GM21825 (cell line): ENCODE data around the gene SCML1.
"Not testable (repeated sequence)": the region's sequence is repeated elsewhere in the genome, so short reads cannot be mapped to it uniquely, and the experiment has no call there.

Experiments
- ATAC-seq: cut with Tn5 transposase; IDR thresholded peaks from one replicate; pipeline ENCODE4 v1.9.1; 2021; ENCODE audit warnings: mild to moderate bottlenecking, moderate library complexity; ENCODE audit not compliant: unreplicated experiment

Gene SCML1

DNA sequence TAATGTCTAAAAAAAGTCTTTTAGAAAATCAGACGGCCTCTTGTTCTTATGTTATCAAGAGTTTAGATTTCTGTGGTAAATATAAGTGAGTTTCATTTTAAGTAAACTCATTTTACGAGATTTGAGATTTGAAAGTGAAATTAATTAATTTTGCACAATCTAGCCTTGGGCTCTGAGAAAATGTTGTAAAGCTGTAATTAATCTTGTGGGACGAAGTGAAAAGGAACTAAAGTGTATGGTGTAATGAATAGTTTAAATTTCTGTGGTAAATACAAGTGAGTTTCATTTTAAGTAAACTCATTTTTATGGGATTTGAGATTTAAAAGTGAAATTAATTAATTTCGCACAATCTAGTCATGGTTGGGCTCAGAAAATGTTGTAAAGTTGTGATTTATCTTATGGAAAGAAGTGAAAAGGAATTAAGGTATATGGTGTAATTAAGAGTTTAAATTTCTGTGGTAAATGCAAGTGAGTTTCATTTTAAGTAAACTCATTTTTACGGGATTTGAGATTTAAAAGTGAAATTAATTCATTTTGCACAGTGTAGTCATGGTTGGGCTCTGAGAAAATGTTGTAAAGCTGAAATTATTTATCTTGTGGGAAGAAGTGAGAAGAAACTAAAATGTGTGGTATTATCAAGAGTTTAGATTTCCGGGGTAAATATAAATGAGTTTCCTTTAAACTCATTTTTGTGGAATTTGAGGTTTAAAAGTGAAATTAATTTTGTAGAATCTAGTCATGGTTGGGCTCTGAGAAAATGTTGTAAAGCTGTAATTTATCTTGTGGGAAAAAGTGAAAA, 1.6 kb downstream of the SCML1 start:
- ATAC-seq: no peak

DNA sequence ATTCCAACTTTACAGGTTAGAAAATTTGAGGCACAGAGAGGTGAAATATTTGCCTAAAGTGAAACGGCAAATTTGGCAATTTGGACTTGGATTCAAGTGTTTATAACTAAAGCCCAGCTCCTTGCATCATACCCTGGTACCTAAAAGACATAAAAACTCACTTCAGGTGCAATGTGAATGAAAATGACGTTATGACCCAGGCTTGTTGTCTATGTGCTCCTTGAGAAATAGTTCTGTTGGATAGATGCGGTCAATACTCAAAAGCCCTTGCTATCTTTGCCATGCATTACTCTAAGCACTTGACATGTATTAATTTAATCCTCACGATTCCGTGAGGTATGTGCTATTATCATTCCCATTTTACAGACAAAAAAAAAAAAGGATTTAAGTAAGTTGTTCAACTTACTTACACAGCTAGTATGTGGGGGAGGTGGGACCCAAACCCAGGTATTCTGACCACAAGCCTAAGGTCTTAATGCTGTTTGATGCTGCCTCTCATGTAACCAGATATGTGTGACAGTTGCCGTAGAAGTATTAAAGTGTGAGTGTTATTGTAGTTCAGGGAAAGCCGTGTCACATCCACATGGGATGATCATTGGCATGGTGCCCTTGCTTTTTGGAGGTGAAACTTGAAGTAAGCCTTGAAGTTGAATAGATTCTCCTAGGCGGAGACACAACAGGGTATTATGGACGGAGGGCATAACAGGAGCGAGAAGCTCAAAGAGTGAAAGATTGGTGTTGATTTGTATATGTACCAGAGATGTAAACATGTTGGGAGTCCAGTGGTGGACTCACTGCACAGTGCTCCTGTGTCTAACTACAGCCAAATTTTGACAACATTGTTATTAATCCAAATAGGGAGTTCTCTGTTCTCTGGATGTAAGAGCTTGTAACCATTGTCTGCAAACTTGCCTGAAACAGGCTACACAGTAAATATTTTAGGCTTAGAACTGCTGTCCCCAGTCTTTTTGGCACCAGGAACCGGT, 3.1 kb downstream of the SCML1 start:
- ATAC-seq: no peak

DNA sequence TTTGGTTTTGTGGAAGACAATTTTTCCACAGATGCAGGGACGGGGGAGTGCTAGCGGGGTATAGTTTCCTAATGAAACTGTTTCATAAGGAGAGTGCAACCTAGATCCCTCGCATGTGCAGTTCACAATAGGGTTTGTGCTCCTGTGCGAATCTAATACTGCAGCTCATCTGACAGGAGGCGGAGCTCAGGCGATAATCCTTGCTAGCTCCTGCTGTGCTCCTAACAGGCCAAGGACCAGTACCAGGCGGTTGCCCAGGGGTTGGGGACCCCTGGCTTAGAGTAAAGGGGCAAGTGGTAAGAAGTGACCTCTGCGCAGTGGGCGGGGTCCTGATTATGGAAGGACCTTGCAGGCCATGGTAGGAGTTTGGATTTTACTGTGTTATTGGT, 3.8 kb downstream of the SCML1 start:
- ATAC-seq: no peak

DNA sequence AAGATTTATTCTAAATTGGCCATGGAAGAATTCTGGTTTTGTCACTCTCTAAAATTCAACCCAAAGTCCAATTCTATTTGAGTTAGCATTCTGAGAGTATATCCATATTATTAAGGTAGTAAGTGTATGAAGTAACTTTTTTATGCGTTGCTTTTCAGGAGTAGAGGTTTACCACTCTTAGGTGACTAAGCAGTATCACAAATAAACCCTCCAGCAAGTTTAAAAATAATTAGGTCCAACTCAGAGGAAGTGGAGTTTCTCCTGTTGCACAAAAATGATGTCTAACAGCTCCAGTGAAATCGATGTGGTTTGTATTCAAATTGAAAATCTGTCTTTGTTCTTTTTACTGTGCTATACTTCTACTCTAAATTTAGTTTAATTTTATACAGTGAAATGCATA, 6.6 kb downstream of the SCML1 start:
- ATAC-seq: no peak

DNA sequence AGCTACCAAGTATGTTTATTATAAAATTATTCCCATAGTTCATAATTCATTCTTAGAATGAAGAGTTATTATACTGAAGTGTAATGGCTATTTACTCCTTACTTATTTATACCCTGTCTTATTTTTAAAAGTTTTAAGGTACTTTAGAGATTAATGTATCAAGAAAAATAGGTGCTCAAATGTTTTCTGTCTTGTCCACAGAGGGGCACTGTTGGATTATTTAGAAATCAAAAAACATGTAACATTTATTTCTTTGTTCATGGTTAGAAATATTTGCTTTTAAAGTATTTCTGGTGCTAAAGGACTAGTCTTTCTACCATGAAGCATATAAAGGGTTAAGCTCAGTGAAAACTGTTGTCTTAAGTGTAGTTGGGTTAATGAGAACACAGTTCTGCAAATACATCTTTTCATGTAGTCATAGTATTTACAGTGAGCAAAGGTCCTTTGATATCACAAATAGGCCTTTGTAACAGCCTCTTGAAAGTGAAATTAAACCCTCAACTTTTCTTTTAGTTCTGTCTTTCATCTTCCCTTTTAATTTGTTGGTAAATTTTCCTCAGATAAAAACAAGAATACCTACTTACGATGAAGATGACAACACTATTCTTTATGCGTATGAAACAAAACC, 7.7 kb downstream of the SCML1 start:
- no peak for ATAC-seq

DNA sequence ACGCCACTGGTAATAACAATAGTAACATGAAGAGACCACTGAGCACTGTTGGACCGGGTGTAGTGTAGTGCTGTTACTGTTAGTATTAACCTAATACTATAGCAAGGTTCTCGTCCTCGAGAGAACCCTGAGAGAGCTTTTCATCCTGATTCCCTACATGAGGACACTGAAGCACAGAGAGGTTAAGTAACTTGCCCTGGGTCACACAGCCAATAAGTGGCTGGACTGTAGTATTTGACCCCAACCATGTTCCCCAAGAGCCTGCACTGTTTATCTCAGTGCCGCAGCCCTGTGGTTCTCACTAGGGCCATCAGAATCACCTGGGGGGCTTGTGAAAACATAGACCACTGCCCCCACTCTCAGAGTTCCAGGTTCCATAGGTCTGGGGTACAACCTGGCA, 10.4 kb downstream of the SCML1 start:
- ATAC-seq: no peak

DNA sequence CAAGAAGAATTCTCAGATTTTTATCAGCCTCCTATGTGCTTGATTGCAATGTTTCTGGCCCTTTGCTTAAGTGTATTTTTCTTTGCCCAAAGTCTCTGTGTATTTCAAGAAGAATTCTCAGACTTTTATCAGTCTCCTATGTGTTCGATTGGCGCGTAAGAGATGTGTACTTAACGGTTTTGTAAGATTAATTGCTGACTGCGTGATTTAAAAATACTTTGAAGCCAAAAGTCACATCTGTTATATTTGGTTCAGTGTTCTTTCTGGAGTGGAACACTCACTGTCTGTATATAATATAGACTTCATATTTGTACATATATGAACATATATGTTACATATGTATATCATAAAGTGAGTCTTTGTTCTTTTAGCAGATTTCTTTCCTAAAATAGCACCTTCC, 11.4 kb downstream of the SCML1 start:
- ATAC-seq: no peak

DNA sequence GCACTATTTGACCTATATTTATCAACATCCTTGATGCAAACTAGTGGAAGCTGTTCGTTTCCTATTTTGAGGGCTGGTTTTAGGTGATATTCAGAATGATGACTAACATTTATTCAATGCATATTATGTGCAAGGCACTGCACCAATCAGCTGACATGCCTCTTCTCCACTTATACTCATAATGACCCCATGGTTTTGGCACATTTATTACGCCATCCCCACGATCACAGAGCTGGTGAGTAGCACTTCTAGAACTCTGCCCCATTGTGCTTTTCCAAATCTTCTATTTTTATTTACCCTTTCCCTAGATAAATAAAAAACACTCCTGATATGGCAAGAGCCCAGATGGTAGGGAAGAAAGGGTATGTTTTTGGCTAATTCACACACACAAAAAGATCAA, 13.1 kb downstream of the SCML1 start:
- no peak for ATAC-seq

DNA sequence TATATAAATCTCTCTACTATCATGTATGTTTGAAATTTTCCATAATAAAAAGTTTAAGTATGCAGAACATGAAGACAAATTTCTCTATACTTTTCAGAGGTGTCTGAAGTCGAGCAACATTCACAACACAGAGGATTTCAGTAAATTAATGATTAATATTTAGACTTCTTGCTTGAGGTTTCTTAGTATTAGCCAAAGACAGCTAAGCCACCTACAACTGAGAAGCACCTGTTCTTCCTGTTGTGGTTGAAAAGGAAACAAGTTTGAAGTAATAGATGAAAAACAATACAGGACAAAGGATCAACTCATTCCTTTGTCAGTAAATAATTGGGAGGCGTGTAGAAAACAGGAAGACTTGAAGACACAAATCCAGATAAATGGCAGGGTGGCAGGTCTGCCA, 21.1 kb downstream of the SCML1 start:
- peak; percentile 81 for ATAC-seq

DNA sequence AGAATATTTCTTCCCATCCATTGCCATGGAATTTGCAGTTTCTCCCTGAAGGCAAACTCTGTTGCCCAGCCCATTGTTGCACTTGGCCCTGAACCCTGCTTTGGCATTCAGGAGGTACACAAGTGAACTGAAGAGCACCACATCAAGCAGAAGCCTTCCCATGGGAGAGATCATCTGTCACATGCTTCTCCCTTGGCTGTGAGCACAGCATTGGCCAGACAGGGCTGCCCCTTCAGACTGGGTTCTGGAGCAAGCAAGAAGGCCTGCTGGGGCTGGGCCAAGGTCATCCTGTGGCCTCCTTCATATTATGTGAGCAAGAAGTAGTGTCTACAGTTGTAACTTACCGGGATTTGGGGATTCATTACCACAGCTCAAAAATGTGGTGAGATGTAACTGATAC, 22.7 kb downstream of the SCML1 start:
- no peak for ATAC-seq

DNA sequence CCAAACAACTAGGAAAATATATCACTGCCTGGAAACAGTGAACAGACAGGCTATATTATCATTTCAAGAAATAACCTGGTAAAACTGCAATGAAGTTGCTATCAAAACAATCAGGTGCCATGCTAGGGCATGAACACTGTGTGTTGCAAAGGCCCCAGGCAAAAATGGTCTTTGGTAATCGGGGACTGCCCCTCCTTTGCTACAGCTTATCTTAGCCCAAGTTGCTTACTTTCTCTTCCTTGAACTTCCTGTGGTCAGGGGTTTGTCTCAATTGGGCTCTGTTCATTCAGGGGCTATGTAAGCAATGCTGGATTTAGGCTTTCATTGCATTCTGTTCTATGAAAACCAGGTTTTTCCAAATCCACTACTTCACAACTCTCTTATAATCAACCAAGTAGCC, 30.4 kb downstream of the SCML1 start:
- ATAC-seq: no peak

DNA sequence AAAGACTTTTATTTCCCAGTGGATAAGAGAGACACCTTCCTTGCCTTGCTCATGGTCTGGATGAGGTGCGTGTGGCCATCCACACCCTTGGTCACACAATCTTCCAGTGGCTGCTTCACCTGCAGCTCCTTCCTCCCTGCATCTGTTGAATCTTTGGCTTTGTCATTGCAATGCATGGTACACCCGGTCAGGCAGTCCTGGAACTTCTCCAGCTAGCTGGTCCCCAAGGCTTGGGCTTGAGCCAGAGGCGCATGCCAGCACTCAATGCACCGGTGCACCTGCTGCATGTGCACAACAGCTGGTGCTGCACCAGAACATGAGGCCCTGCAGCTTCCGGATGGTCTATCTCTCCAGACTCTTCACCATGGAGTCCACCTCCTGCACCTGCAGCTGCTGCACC, 31.7 kb downstream of the SCML1 start:
- ATAC-seq: no peak

DNA sequence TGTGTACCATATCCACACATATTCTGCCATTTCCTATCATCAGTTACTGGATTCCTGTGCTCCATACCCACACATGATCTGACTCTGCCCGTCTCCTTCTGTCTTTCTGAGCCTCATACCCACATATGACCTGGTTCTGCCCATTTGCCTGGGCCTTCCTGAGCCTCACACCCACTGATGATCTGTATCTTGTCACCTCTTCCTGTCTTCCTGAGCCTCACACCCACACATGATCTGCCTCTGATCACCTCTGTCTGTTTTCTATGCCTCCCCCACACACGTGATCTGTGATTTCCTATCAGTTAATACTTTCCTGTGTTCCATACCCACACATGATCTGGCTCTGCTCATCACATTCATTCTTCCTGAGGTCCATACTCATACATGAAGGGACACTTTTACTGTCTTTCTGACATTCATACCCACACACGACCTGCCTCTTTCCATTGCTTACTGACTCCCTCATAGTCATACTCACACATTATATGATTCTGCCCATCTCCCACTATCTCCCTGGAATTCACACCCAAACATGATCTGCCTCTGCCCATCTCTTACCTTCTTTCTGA, 32.5 kb downstream of the SCML1 start:
- ATAC-seq: no peak

DNA sequence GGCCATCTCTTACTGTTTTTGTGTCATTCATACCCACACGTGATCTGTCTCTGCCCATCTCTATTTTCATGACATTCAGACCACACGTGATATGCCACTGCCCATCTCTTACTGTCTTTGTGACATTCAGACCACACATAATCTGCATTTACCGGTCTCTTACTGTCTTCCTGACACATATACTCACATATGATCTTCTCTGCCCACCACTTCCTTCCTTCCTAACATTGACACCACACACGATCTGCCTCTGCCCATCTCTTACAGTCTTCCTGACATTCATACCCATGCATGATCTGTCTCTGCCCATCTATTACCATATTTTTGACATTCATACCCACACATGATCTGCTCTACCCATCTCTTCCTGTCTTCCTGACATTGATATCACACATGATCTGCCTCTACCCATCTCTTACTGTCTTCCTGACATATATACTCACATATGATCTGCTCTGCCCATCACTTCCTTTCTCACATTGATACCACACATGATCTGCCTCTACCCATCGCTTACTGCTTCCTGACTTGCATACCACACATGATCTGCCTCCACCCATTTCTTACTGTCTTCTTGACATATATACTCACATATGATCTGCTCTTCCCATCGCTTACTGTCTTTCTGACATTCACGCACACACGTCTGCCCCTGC, 36.1 kb downstream of the SCML1 start:
- no peak for ATAC-seq

DNA sequence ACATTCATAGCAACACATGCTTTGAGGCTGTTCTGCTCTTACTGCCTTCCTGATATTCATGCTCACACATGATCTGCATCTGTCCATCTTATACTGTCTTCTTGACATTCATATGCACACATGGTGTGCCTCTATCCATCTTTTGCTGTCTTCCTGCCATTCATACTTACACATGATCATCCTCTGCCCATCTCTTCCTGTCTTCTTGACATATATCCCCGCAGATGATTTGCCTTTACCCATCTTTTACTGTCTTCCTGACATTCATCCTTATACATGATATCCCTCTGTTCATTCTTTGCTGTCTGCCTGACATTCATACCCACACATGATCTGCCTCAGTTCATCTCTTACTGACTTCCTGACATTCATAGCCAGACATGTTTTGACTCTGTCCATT, 36.8 kb downstream of the SCML1 start:
- no peak for ATAC-seq

DNA sequence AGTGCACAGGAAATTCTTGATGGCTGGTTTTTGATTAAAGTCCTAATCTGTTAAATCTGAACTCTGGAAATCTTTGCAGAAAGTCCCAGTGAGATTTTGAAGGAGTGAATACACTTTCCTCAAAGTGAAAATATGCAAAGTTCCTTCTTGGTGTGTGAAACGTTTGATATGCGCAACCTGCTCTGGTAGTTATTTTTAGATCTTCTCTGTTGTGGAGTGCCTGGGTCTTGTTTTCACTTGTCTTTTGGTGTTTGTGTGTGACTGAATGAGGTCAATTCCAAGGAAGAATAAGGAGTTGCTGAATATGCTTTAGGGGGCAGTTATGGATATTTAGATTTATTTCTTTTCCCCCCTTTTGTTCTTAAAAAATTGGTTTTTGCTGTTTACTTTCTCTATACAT, 41.7 kb downstream of the SCML1 start:
- no peak for ATAC-seq

DNA sequence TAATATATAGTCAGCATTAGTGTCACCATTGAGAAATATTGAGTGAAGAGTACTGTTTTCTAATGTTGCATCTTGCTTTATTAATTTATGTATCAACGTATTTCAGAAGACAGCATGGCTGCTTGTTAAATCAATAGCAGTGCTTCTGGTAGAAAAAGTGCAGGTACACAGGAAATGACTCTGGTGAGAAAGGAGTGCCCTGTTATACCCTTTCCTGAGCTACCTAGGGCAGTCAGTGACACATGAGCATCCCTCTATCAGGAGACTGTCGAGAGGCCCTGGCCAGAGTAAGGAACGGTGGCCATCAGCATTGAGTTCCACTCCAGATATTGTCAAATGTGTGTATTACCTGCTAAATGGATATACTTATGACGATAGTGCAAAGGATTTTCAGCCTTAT, 42.1 kb downstream of the SCML1 start:
- no peak for ATAC-seq

DNA sequence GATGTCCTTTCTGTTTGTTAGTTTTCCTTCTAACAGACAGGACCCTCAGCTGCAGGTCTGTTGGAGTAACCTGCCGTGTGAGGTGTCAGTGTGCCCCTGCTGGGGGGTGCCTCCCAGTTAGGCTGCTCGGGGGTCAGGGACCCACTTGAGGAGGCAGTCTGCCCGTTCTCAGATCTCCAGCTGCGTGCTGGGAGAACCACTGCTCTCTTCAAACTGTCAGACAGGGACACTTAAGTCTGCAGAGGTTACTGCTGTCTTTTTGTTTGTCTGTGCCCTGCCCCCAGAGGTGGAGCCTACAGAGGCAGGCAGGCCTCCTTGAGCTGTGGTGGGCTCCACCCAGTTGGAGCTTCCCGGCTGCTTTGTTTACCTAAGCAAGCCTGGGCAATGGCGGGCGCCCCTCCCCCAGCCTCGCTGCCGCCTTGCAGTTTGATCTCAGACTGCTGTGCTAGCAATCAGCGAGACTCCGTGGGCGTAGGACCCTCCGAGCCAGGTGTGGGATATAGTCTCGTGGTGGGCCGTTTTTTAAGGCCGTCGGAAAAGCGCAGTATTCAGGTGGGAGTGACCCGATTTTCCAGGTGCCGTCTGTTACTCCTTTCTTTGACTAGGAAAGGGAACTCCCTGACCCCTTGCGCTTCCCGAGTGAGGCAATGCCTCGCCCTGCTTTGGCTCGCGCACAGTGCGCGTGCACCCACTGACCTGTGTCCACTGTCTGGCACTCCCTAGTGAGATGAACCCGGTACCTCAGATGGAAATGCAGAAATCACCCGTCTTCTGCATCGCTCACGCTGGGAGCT, 49.5 kb downstream of the SCML1 start:
- ATAC-seq: not testable (repeated sequence)

DNA sequence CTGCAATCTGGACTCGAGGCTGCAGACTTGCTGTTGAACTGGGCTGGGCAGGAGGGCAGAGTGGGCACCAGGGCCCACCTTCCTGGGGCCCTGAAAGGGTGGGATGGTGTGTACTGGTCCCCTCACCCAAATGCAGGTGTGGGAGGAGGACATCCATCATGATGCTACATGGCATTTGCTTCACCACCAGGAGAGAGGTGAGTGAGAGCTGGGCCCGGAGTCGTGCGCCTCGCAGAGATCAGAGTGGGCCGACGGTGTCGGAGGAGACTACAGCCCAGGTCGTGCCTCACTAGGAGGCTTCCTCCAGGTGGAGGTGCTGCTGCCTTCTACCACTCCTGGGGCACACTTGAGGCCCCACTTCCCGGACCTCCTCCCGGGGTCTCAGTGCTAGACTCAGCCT, 50.3 kb downstream of the SCML1 start:
- ATAC-seq: no peak

DNA sequence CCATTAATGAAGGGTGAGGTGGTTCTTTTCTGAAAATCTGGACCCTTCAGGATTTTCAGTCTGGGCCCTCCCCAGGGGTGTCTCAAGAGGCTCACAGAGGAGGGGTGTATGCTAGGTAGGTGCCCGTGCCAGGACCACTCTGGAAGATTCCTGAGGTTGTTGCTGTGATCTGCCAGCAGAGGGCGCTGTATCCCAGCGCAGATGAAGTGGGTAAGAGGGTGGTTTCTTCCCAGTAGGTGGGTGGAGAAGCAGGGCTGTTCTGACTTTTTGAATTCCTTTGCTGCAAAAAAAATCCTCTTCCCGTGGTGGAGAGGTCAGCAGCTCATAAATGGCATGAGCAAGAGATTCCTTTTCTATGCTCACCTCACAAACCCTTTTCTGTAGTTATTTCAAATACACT, 51.1 kb downstream of the SCML1 start:
- no peak for ATAC-seq
